Esophagus mucosa (tissue), 1 donor: Measurements from ENCODE around the gene MYO18B. TPM values are rescaled to one million over a fixed set of nuclear protein-coding genes. Genes with fewer than 3 reads are reported as not detected.

Experiments used
- ATAC-seq: fragments of 200-7000 bp; cut with Tn5 transposase; one replicate; pipeline ENCODE4 v1.9.1; 2020
- total RNA-seq: library from RNA; stranded (reverse); gene quantifications from one replicate; pipeline ENCODE4 v1.2.4, GENCODE V29; 2023
- donor health status: DM: yes; HTN: yes; CAD: no.

Gene MYO18B
- total RNA-seq, 1 donor from 2014 or later, result 0.16 TPM

DNA sequence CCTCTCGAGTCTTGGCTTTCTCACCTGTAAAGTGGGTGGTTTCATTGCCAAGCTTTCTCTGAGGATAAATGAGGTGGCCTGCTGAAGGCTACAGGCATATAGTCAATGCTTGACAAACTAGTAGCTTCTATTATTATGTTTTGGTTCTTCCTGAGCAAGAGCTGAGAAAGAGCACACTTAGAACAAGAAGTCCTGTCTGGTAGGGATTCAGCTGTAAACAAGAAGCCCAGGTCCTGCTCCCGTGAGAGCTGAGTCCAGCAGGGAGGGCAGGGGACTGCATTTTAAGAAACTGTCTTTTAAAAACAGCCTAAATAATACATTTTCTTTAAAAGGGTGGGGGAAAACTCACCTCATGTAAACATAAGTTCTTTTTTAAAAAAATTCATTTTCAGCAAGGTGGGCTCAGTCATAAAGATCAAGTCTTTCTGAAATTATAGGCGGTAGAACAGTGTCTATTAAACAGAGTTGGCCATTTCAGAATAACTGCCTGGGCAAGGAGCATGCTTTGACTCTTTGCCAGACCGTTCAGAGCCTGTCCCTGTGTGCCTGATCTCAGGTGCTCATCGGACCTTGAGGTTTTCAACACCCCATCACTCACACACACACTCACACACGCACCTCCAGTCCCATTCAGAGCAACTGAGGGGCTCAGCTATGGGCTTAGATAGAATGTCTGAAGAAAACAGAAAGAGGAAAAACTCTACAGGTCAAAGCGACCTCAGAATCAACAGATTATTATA lies 29.2 kb upstream of the MYO18B start:
- ATAC-seq, result no peak

- no peak for ATAC-seq
These were observed 27.9 kb upstream of the MYO18B start for GRCh38 chr22:25714070-25714469.

DNA sequence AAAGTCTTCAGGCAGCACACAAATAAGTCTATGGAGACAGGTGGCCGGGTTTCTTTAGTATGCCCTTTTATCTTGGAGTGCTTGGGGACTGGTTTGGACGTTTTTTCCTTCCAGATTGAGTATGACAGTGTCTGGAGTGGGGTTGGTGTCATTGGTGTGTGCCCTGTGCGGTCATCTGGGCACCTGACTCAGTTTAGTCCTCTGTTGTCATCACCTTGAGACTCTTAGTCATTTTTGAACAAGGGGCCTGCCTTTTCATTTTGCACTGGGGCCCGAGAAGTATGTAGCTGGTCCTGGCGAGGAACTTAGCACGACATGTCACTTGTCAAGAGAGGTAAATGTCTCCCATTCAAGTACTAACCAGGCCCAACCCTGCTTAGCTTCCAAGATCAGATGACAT lies 27.2 kb upstream of the MYO18B start:
- no peak for ATAC-seq

DNA sequence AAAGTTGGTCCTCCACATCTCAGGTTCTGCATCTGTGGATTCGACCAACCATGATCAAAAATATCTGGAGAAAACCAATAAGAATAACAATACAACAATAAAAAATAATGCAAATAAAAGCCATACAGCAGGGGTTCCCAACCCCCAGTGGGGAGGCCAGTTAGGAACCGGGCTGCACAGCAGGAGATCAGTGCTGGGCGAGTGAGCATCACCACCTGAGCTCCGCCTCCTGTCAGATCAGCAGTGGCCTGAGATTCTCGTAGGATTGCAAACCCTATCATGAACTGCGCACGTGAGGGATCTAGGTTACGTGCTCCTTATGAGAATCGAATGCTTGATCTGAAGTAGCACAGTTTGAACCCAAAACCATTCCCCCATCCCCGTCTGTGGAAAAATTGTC lies 25.4 kb upstream of the MYO18B start:
- no peak for ATAC-seq

DNA sequence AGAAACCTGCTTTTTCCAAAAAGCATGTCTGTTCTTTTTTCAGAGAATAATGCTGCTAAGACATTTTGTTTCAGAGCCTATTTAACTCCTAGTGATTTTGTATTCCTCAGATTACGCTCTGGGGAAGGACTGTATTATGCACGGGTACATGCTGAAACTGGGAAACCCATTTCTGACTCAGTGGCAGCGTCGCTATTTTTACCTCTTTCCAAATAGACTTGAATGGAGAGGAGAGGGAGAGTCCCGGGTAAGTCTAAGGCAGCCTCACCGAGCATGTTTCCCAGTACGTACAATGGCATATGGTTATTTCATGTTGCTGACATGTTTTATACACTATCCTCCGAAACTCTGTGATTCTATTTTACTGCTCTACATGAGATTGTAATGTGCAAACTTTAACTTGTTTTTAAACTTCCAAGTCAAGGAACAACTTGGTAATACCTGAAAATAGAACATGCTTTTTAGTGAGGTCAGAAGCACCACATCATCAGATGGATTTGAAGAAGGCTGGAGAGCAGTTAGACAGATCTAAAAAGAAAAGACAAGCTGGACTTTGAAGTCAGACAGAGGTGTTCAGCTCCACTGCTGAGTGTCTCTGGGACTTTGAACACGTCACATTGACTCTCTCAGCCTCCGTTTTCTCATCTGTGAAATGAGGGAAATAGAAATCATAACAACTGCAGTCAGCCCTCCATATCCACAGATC lies 23.7 kb upstream of the MYO18B start:
- ATAC-seq, result no peak

GRCh38 chr22:25722223-25722622 lies 19.8 kb upstream of the MYO18B start:
- ATAC-seq, result no peak

DNA sequence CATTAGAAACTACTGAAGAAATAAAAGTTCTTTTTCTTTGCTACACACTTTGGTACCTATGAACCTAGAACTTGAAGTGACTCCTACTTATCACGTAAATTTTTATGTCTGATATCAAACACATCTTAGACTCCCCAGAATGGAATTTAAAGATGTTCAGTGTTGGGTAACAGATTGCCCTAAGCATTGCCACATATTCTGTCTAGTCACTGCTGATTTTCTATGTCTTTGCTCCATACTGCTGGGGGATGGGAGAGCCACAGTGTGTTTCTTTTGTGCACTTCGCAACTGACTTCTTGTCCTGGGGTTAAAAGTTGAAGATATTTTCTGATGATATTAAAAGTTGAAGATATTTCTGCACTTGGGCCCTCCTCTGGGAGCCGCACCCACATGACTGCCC lies 19.4 kb upstream of the MYO18B start:
- no peak for ATAC-seq

DNA sequence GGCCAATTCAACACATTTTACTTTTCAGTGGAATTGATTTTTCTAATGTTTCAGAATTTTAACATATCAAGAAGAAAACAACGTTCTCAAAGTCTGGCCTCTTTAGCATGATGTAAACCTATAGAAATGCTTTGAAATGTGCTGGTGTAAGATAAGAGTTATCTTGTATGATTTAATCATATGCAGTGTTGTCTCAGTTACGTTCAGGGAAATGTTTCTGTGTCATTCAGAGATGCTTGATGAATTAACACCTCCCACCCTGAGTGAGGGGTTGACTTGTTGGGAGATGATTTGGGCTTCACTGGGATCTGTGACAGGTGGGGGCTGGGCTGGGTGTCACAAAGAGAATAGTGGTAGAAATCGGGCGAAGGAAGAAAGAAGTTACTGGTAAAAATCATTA lies 15.7 kb upstream of the MYO18B start:
- no peak for ATAC-seq

- ATAC-seq, result no peak
These were observed 13.9 kb upstream of the MYO18B start for GRCh38 chr22:25728071-25728470.

DNA sequence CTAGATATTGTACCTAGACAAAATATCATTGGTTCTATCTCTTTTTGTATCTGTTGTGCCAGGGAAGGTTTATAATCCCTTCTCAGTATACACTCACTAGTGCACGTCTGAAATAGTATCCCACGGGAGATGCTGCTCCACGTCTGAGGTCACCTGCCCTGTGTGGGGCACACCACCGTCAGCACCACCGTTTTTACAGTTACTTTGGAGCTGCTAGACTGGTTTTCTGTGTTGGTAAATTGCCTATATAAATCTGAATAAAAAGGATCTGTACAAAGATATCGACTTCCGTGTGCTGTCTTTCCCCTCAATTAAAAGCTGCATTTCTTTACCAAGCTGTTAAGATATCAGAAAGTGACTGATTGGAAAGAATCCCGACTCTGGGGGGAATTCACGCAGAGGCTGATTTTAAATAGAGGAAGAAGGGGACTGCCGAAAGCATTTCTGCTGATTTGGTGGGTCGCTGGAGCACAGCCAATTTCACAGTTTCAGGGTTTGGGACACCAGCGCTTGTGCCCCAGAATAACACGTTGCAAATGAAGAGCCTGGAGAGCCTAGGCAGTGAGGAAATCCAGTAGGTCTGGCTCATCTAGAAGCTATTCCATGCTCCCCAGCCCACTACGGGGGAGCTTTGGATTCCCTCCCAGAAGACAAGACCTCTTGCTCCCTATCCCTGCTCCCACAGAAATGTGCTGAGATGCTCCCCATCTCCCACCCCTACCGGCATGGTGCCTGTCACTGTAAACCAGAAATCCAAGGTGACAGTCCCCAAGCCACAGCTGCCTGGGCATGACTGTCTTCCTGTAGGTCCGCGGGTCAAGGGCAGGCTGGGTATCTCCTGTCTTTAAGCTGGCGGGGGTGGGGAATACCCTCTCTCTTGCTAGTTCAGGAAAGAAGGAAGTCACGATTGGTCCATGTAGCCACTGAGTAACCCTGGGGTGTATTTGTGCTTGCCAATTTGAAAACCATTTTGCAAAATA lies 12.7 kb upstream of the MYO18B start:
- no peak for ATAC-seq

- no peak for ATAC-seq
These were observed 6.3 kb upstream of the MYO18B start for GRCh38 chr22:25735650-25736049.

DNA sequence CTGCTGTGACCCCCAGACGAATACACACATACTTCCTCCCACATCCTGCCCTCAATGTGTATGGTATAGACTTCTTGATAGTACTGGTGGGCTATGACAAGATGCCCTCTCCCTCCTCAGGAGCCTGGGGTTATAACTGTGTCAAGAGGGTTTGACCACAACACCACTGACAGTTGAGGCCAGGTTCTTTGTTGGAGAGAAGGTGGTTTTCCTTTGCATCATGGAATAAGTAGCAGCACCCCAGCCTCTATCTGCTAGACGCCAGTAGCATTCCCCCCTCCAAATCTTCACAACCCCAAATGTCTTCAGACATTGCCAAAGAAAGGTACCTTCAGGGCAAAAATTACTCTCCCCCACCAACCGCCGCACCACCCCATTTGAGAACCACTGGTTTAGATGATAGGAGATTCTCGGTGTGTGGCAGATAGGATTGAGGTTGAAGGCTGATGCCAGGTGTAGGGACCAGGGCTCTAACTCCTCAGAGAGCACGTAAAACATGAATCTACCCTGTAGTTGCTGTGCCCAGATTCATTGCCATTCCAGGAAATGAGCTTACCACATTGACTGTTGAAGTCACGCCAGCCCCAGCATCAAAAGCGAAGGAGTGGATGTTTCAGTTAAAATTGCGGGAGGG lies 5.5 kb upstream of the MYO18B start:
- ATAC-seq, result no peak

GRCh38 chr22:25739659-25740344 lies 2.2 kb upstream of the MYO18B start:
- ATAC-seq, result no peak

- no peak for ATAC-seq
These were observed 1.1 kb downstream of the MYO18B start for GRCh38 chr22:25742918-25743708.

DNA sequence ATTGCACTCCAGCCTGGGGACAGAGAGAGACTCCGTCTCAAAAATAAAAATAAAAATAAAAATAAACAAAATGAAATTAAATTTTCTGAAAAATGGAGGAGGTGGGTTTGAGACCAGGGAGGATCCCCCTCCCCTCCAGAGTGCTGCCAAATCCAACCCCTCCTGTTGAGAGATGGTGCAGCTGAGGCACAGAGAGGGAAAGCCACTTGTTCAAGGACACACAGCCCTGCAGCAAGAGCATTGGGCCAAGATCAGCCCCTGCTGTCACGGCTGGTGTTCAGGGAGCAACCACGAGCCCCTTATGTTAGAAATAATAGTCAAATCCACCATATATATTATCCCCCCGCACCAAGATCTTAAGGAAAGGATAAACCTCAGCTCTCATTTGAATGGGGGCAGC lies 2.7 kb downstream of the MYO18B start:
- no peak for ATAC-seq

GRCh38 chr22:25745341-25746011 lies 3.5 kb downstream of the MYO18B start:
- ATAC-seq, result no peak

DNA sequence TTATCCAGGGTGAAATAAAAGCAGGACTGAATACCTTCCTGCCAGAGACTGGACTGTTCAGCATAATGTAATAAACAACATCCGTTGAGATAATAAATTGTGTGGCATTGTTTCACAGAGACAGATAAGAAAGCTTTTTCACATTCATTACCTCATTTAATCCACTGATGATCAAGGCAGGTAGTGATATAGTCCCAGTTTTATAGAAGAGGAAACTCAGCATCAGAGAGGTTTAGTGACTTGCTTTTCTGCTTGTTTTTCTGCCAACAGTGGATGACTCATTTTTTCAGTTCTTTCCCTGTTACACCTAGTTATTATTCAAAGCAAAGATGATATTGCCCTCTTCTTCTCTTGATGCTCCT lies 4.0 kb downstream of the MYO18B start:
- ATAC-seq, result peak; percentile 42

DNA sequence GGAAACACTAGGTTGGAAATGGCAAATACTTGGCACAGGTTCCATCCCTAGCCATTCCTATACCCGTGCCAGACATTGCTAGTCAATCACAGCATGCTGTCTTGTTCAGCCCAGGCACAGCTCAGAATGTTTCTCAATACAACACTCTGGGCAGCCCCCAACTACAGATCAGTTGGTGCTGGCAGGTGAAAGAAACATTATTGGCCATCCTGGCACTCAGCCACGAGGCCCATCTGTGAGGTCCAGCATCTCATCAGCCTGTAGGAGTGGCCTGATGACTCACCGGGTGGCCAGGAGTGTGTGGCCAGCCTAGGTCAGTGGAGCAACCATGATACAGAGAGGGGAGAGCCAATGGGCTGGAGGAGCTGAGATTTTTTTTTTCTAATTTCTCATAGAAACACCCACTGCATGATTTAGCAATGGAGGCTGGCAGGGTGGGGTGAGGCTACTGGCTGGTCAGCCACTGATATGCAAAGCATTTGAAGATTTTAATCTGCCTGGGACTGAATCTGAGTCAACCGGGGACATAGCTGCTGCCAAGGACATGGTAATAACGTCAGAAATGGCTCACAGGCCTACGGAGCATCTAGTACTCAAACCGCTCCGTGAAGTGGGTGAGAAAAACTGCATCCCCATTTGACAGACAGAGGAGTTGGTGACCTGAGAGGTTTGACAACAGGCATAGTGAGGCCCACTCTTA lies 5.4 kb downstream of the MYO18B start:
- peak; percentile 42 for ATAC-seq

- no peak for ATAC-seq
These were observed 6.2 kb downstream of the MYO18B start for GRCh38 chr22:25748140-25748539.

GRCh38 chr22:25748704-25749103 lies 6.7 kb downstream of the MYO18B start:
- no peak for ATAC-seq
